Stimulated activated memory B cell treated with anti-CD40 and anti-IgM and Interleukin-4, amounts not matched to agents 10 μg/mL and 1 μg/mL and 100 μg/mL, for 72 hours (primary cell): ENCODE data around the gene FKTN.
A peak's percentile ranks its signal among the peaks of the same experiment; 100 is the strongest.

Experiments used
- ATAC-seq: fragments of 150-1000 bp; cut with Tn5 transposase; 2 replicates; pipeline ENCODE4 v1.10.0; 2021
- H3K27ac Mint-ChIP-seq: one replicate; pipeline ENCODE4 v1.8.0; 2022; ENCODE audit warnings: mild to moderate bottlenecking, mixed read lengths
- H3K27me3 Mint-ChIP-seq: one replicate; pipeline ENCODE4 v1.8.0; 2022; ENCODE audit warnings: mixed read lengths
- H3K36me3 Mint-ChIP-seq: one replicate; pipeline ENCODE4 v1.8.0; 2022; ENCODE audit warnings: mixed read lengths
- H3K4me1 Mint-ChIP-seq: one replicate; pipeline ENCODE4 v1.8.0; 2022; ENCODE audit warnings: mixed read lengths
- H3K4me3 Mint-ChIP-seq: one replicate; pipeline ENCODE4 v1.8.0; 2022; ENCODE audit warnings: mild to moderate bottlenecking, moderate library complexity, mixed read lengths
- H3K9me3 Mint-ChIP-seq: one replicate; pipeline ENCODE4 v1.8.0; 2022; ENCODE audit warnings: mixed read lengths

The FKTN gene

DNA sequence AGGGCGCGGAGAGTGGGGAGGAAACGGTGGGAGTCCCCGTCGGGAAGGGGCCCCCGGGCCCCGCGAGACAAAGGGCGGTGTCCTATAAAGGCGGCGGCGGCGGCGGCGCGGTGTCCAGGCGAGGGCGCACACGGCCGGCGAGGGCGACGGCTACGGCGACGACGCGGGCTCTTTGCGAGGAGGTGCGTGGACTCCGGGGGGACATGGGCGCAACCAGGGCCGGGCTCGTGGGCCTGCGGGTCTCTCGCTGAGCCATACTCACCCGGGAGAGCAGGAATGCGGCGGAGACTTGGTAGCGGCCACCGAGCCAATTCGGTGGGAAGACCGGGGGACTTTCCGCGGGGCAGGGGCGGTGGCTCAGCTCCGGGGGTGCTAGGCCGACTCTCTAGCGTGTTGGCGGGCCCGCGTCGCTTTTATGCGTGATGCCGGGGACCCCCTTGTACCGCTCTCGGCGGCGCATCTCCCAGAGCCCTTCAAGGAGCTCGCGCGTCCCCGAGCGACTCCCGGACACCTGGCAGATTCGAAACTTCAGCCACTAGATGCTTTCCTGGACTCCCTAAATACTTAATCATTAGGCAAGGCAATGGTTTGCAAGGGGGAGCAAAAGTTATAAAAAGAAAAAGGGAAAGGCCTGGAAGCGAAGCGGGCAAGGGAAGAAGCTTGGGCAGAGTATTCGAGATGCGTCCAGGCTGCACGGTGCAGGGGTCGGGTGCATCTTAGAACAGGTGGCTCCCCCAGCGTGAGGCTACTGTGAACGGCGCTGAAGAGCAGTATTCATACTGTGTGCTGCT is 98.4 kb downstream of the FKTN start:
- H3K27ac Mint-ChIP-seq: peak overlapping the region; percentile 43
- H3K9me3 Mint-ChIP-seq: no peaks in the 10 kb centered on the region
- H3K4me3 Mint-ChIP-seq: peak overlapping the region; percentile 82
- no peaks in the 10 kb centered on the region for H3K27me3 Mint-ChIP-seq
- ATAC-seq: peak; percentile 85
- H3K4me1 Mint-ChIP-seq: peaks cover 19% of the 10 kb centered on the region
- H3K36me3 Mint-ChIP-seq: no peaks in the 10 kb centered on the region

DNA sequence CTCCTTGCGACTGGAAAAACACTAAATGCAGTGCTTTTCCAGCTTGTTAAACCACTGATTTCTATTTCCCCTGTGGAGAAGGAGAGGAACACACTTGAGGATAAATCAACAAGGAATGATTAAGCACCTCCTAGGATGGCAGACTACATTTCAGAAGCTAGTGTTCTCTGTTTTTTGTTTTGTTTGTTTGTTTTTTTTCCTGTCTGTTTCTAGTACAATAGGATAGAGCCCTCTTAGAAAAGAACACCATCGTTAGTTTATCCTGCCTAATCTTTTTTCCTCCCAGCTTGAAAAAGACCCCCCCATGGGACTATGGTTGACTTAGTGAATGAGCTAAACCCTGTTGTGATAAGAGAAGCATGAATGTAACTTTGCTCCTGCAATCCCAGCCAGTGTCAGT is 100.4 kb downstream of the FKTN start:
- H3K27ac Mint-ChIP-seq: peak overlapping the region; percentile 43
- peaks cover 35% of the 10 kb centered on the region for H3K4me1 Mint-ChIP-seq
- no peak for ATAC-seq
- H3K36me3 Mint-ChIP-seq: no peaks in the 10 kb centered on the region
- H3K4me3 Mint-ChIP-seq: no peak overlapping the region
- H3K27me3 Mint-ChIP-seq: no peaks in the 10 kb centered on the region
- H3K9me3 Mint-ChIP-seq: no peaks in the 10 kb centered on the region

DNA sequence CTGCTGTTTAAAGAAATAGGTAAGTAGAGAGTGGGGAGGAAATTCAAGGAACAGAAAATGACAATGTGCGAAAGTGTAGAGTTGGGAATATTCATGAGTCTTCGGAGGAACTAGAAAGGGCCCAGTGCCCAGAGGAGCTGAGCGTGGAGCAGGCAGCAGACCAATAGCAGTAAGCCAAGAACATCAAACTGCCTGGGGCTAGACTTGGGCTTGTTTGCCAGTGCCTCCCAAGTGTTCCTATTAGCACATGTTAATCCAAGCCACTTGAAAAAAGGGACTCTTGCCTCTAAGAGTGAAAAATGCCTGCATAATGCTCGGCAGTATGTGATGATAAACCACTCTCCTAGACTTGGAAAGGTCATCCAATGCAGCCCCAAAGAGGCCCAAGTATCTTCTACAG is 103.1 kb downstream of the FKTN start:
- Mint-ChIP-seq H3K9me3 (no peaks in the 10 kb centered on the region), H3K27me3 (no peaks in the 10 kb centered on the region), H3K36me3 (no peaks in the 10 kb centered on the region), H3K4me1 (peaks cover 35% of the 10 kb centered on the region), H3K27ac (peak overlapping the region; percentile 86), H3K4me3 (no peak overlapping the region)
- no peak for ATAC-seq

DNA sequence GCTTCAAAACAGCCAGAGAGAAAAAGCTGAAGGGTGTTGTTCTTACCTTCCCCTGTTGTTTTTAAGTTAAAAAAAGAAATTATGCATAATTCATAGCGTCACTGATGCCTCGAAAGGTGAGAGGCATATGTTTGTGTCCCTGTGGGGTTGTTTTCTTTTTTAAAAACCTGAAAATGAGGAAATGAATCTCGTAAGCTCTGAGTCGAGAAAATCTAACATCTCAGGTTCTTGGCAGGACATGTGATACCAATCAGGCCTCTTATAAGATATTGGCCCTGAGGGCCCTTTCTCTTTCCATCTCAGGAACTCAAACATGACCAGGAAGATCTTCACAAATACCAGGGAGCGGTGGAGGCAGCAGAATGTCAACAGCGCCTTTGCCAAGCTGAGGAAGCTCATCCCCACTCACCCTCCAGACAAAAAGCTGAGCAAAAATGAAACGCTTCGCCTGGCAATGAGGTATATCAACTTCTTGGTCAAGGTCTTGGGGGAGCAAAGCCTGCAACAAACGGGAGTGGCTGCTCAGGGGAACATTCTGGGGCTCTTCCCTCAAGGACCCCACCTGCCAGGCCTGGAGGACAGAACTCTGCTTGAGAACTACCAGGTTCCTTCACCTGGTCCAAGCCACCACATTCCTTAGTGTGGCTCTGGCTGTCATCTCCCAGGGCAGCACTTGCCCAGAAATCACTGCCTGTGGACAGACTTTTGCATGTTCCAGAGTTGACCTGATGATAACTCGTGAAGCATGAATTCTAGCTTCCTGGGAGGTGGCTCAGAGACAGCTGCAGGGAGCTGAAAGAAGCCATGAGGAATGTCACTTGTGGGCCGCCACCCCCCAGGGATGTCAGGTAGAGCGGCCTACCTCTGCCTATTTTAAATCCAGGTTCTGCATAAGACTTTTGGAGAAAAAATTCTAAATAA is 104.5 kb downstream of the FKTN start, which contains the start of gene TAL2:
Gene TAL2, plus strand, starts transcription at position 274 of the 921 bp plus-strand sequence. Its CDS starts 40 bp downstream, at position 314.
- Mint-ChIP-seq H3K4me3 (no peak within 1 kb of the TSS), H3K27ac (peak within 1 kb of the TSS; percentile 86), H3K27me3 (no peaks in the 10 kb centered on the region), H3K4me1 (peaks cover 24% of the 10 kb centered on the region), H3K36me3 (no peaks in the 10 kb centered on the region), H3K9me3 (no peaks in the 10 kb centered on the region)
- peak; percentile 97 for ATAC-seq

DNA sequence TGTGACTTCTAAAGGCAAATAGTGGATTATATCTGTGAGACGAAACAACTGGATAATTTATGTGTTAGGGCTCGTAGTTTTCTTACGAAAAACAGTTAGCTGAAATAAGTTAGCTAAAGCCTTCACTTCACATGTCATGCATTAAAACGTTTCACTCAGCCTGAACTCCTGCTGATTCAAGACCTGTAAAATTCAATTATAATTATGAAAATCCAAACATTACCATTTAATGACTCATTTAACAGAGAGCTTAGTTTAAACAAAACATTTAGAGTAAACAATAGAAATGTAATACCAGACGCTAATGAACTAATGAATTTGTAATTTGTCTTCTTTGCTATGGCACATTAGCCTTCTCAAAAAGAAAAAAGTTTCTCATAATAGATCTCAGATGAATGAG is 106.0 kb downstream of the FKTN start:
- Mint-ChIP-seq H3K4me1 (peaks cover 24% of the 10 kb centered on the region), H3K27ac (no peak overlapping the region), H3K27me3 (no peaks in the 10 kb centered on the region), H3K4me3 (no peak overlapping the region), H3K9me3 (no peaks in the 10 kb centered on the region), H3K36me3 (no peaks in the 10 kb centered on the region)
- ATAC-seq: no peak

- ATAC-seq: no peak
- Mint-ChIP-seq H3K9me3 (peaks cover 1% of the 10 kb centered on the region), H3K4me1 (peaks cover 5% of the 10 kb centered on the region), H3K36me3 (peaks cover 3% of the 10 kb centered on the region), H3K27me3 (no peaks in the 10 kb centered on the region), H3K27ac (no peak overlapping the region), H3K4me3 (no peak overlapping the region)
Observed at GRCh38 chr9:105667867-105668266, 109.9 kb downstream of the FKTN start.

DNA sequence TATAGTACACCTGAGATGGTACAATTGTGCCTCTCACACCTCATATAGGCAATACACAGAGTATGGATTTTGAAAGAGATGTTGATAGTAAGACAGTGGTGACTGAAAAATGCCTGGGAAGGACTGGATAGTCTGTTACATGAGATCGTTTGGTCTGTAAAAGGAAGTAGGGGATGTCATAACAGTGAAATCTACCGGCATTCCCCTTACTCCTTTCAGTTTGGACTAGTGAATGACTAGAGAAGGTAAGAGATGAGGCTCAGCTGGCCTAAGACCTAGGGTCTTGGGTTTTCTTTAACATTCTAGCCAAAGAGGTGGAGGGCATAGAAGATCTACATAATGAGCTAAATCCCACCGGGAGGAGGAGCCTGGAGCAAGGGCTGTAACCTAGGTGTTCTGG is 112.4 kb downstream of the FKTN start:
- peaks cover 6% of the 10 kb centered on the region for H3K9me3 Mint-ChIP-seq
- peaks cover 17% of the 10 kb centered on the region for H3K4me1 Mint-ChIP-seq
- peaks cover 5% of the 10 kb centered on the region for H3K36me3 Mint-ChIP-seq
- ATAC-seq: no peak
- no peak overlapping the region for H3K27ac Mint-ChIP-seq
- no peak overlapping the region for H3K4me3 Mint-ChIP-seq
- H3K27me3 Mint-ChIP-seq: no peaks in the 10 kb centered on the region

DNA sequence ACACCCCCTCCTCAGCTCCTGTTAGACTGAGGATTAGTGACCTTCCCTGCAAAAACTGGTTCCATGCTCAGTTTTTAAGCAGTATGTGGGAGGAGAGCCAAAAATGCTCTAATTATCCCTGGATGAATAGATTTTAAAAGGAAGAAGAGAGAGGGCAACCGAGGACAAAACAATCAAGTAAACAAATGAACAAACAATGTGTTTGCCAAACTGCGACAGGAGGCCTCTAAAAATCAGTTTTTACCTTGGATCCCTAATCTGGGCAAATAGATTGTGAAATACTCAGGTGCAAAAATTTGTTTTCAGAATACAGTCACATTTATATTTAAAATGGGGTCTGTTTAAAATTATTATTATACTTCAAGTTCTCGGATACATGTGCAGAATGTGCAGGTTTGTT is 112.8 kb downstream of the FKTN start:
- H3K4me1 Mint-ChIP-seq: peaks cover 17% of the 10 kb centered on the region
- peaks cover 5% of the 10 kb centered on the region for H3K36me3 Mint-ChIP-seq
- no peaks in the 10 kb centered on the region for H3K27me3 Mint-ChIP-seq
- H3K9me3 Mint-ChIP-seq: peaks cover 6% of the 10 kb centered on the region
- no peak overlapping the region for H3K4me3 Mint-ChIP-seq
- no peak for ATAC-seq
- H3K27ac Mint-ChIP-seq: no peak overlapping the region

- H3K36me3 Mint-ChIP-seq: peaks cover 5% of the 10 kb centered on the region
- H3K9me3 Mint-ChIP-seq: peaks cover 6% of the 10 kb centered on the region
- H3K27me3 Mint-ChIP-seq: no peaks in the 10 kb centered on the region
- peak overlapping the region; percentile 60 for H3K27ac Mint-ChIP-seq
- peak; percentile 56 for ATAC-seq
- peaks cover 17% of the 10 kb centered on the region for H3K4me1 Mint-ChIP-seq
- peak overlapping the region; percentile 66 for H3K4me3 Mint-ChIP-seq
Observed at GRCh38 chr9:105672711-105673234, 114.8 kb downstream of the FKTN start.

GRCh38 chr9:105673850-105674387 is 116.0 kb downstream of the FKTN start:
- Mint-ChIP-seq H3K27me3 (no peaks in the 10 kb centered on the region), H3K4me3 (no peak overlapping the region), H3K4me1 (peaks cover 17% of the 10 kb centered on the region), H3K36me3 (peaks cover 5% of the 10 kb centered on the region), H3K9me3 (peaks cover 6% of the 10 kb centered on the region), H3K27ac (peak overlapping the region; percentile 24)
- no peak for ATAC-seq

GRCh38 chr9:105676351-105676923 is 118.5 kb downstream of the FKTN start:
- Mint-ChIP-seq H3K36me3 (peaks cover 5% of the 10 kb centered on the region), H3K27ac (no peak overlapping the region), H3K4me1 (peaks cover 17% of the 10 kb centered on the region), H3K9me3 (peaks cover 6% of the 10 kb centered on the region), H3K27me3 (no peaks in the 10 kb centered on the region), H3K4me3 (no peak overlapping the region)
- ATAC-seq: no peak

GRCh38 chr9:105678163-105678562 is 120.2 kb downstream of the FKTN start:
- Mint-ChIP-seq H3K4me1 (peaks cover 9% of the 10 kb centered on the region), H3K27ac (no peak overlapping the region), H3K27me3 (no peaks in the 10 kb centered on the region), H3K9me3 (peaks cover 2% of the 10 kb centered on the region), H3K4me3 (no peak overlapping the region), H3K36me3 (no peaks in the 10 kb centered on the region)
- ATAC-seq: no peak

DNA sequence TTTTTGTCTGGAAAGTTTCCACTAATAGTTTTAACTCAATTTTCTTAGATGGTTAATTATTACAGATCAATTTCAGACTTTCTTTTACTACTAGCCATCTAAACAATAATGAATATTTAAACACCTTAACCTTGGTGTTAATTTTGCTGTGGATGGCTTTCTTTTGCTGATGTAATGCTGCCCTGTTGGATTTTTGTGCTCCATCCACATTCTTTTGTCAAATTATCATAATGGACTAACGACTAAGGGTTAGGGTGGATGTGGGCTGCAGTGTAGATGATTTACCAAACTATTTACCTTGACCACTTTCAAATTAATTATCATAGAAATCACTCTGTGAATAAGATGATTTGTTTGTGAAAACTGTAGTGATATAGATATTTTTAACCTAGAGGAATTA is 120.8 kb downstream of the FKTN start:
- no peak overlapping the region for H3K4me3 Mint-ChIP-seq
- H3K4me1 Mint-ChIP-seq: peaks cover 4% of the 10 kb centered on the region
- H3K27ac Mint-ChIP-seq: no peak overlapping the region
- H3K27me3 Mint-ChIP-seq: no peaks in the 10 kb centered on the region
- ATAC-seq: no peak
- H3K9me3 Mint-ChIP-seq: no peaks in the 10 kb centered on the region
- H3K36me3 Mint-ChIP-seq: no peaks in the 10 kb centered on the region

DNA sequence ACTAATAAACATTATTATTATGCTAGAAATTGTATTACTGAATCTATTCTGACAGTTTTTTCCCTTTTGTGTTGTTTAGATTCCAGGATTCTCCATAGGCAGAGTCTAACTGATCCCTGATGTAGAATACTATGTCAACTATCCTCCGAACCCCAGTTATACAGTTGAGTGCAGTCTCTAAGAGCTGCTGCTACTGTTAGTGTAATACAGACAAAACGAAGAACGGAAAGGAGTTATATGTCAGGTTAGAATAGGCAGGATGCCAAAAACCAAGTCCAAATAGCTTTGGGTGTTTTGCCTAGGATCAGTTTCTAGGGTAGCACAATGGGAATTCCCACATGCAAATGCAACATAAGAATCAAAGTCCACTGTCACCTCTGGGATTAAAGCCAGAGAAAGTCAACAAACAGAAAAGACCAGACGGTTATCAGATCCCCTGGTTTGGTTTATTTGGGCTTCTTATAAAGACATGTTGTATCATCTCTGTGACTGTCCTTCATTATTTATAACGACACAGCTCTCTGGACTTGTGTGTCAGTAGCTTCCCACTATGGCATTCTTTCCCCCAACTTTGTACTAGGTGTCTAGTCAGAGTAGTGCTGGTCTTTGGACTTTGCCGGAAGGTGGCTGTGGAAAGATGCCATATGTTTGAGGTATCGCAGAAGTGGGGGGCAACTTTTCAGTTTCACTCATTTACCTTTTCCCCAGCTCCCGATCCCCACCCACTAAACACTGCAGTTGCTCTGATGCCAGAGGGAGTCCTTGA is 121.5 kb downstream of the FKTN start:
- no peak overlapping the region for H3K4me3 Mint-ChIP-seq
- no peaks in the 10 kb centered on the region for H3K4me1 Mint-ChIP-seq
- ATAC-seq: no peak
- H3K27me3 Mint-ChIP-seq: no peaks in the 10 kb centered on the region
- no peak overlapping the region for H3K27ac Mint-ChIP-seq
- no peaks in the 10 kb centered on the region for H3K36me3 Mint-ChIP-seq
- no peaks in the 10 kb centered on the region for H3K9me3 Mint-ChIP-seq
